Activated CD8-positive, alpha-beta T cell treated with anti-CD3 and anti-CD28 coated beads for 36 hours (primary cell): Measurements from ENCODE around the gene FNBP1L. TPM values are rescaled to one million over a fixed set of nuclear protein-coding genes. Genes with fewer than 3 reads are reported as not detected.

Experiments
- ATAC-seq: fragments of 200-7000 bp; cut with Tn5 transposase; one replicate; pipeline ENCODE4 v1.10.0; 2021; ENCODE audit warnings: mild to moderate bottlenecking, moderate library complexity
- CTCF ChIA-PET: fragments of 350-600 bp; sonication (Branson Sonifier 250); formaldehyde crosslinking; loops from one replicate; lab custom pipeline; 2021; ENCODE audit warnings: antibody characterized with exemption; lab: Charles Lee
- POLR2A ChIA-PET: fragments of 350-600 bp; sonication (Branson Sonifier 250); formaldehyde crosslinking; loops from one replicate; lab custom pipeline; 2021; ENCODE audit warnings: antibody characterized with exemption; lab: Charles Lee
- DNase-seq: peaks from one replicate; pipeline ENCODE4 v3.0.0-alpha.2; 2020
- H3K27ac Mint-ChIP-seq: one replicate; pipeline ENCODE4 v1.8.0; 2021; ENCODE audit warnings: mild to moderate bottlenecking, mixed read lengths
- H3K27me3 Mint-ChIP-seq: one replicate; pipeline ENCODE4 v1.8.0; 2021; ENCODE audit warnings: mixed read lengths
- H3K36me3 Mint-ChIP-seq: one replicate; pipeline ENCODE4 v1.8.0; 2021; ENCODE audit warnings: low read depth, mixed read lengths
- H3K4me1 Mint-ChIP-seq: one replicate; pipeline ENCODE4 v1.8.0; 2021; ENCODE audit warnings: low read depth, mixed read lengths
- H3K4me3 Mint-ChIP-seq: one replicate; pipeline ENCODE4 v1.8.0; 2021; ENCODE audit warnings: mild to moderate bottlenecking, moderate library complexity, mixed read lengths
- H3K9me3 Mint-ChIP-seq: one replicate; pipeline ENCODE4 v1.8.0; 2021; ENCODE audit warnings: mixed read lengths
- intact Hi-C: fragments of 100-400 bp; cut with micrococcal nuclease; formaldehyde crosslinking; loops from one replicate; pipeline ENCODE4 v1.10.0; 2022
- total RNA-seq, 2 experiments: library from RNA; stranded (reverse); gene quantifications; one replicate each; pipeline ENCODE4 v1.2.3, GENCODE V29; 2021
- TF ChIP-seq, protein P1 (sequence below): fragments of 200-600 bp; IDR thresholded peaks from one replicate; pipeline ENCODE4 v1.8.0; 2022; ENCODE audit warnings: antibody characterized with exemption, mild to moderate bottlenecking

Gene FNBP1L
- total RNA-seq, 2 experiments from 2014 or later, result 0.20 to 0.25 TPM

DNA sequence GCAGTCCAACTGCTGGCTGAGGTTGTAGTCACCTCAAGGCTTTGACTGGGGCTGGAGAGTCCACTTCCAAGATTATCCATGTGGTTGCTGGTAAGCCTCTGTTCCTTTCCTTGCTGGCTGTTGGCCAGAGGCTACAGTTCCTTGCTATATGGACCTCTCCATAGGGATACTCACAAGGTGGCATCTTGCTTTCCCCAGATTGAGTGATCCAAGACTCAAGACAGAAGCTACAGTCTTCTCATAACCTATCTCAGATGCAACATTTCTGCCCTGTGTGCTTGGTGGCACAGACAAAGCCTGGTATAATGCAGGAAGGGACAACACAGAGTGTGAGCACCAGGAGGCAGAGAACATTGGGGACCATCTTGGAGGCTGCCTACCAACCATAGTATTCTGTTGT, 111.8 kb downstream of the FNBP1L start:
- CTCF ChIA-PET, result interaction anchor here (1.0 kb wide), 1 partner anchor 284 kb away, joined by 3 read pairs; no protein-coding TSS in a partner anchor
- intact Hi-C loops, result no loop called here
- POLR2A ChIA-PET, result no interaction called here

GRCh38 chr1:93565496-93566206, 117.7 kb downstream of the FNBP1L start:
- Mint-ChIP-seq H3K4me3 (no peak overlapping the region), H3K9me3 (no peaks in the 10 kb centered on the region), H3K4me1 (no peaks in the 10 kb centered on the region), H3K27ac (no peak overlapping the region), H3K27me3 (no peaks in the 10 kb centered on the region), H3K36me3 (no peaks in the 10 kb centered on the region)
- TF ChIP-seq, protein P1, sequence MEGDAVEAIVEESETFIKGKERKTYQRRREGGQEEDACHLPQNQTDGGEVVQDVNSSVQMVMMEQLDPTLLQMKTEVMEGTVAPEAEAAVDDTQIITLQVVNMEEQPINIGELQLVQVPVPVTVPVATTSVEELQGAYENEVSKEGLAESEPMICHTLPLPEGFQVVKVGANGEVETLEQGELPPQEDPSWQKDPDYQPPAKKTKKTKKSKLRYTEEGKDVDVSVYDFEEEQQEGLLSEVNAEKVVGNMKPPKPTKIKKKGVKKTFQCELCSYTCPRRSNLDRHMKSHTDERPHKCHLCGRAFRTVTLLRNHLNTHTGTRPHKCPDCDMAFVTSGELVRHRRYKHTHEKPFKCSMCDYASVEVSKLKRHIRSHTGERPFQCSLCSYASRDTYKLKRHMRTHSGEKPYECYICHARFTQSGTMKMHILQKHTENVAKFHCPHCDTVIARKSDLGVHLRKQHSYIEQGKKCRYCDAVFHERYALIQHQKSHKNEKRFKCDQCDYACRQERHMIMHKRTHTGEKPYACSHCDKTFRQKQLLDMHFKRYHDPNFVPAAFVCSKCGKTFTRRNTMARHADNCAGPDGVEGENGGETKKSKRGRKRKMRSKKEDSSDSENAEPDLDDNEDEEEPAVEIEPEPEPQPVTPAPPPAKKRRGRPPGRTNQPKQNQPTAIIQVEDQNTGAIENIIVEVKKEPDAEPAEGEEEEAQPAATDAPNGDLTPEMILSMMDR, result no peak
- CTCF ChIA-PET, result interaction anchor here (0.6 to 1.3 kb wide), 2 partner anchors 13 to 261 kb away, joined by 3 read pairs; no protein-coding TSS in a partner anchor
- POLR2A ChIA-PET, result no interaction called here
- intact Hi-C loops, result no loop called here
- DNase-seq (no peak), ATAC-seq (no peak)

More for the DNA sequence above, 111.8 kb downstream of the FNBP1L start:
- H3K4me3 Mint-ChIP-seq, result no peak overlapping the region
- ATAC-seq, result no peak
- DNase-seq, result no peak
- TF ChIP-seq, protein P1, result no peak
- no peak overlapping the region for H3K27ac Mint-ChIP-seq
- H3K9me3 Mint-ChIP-seq, result no peaks in the 10 kb centered on the region
- no peaks in the 10 kb centered on the region for H3K36me3 Mint-ChIP-seq
- peaks cover 6% of the 10 kb centered on the region for H3K27me3 Mint-ChIP-seq
- H3K4me1 Mint-ChIP-seq, result peaks cover 7% of the 10 kb centered on the region

GRCh38 chr1:93566227-93566626, 118.3 kb downstream of the FNBP1L start:
- TF ChIP-seq, protein P1, result no peak
- intact Hi-C loops, result no loop called here
- Mint-ChIP-seq H3K4me3 (no peak overlapping the region), H3K27ac (no peak overlapping the region), H3K27me3 (no peaks in the 10 kb centered on the region), H3K9me3 (no peaks in the 10 kb centered on the region), H3K36me3 (no peaks in the 10 kb centered on the region), H3K4me1 (no peaks in the 10 kb centered on the region)
- ChIA-PET CTCF (interaction anchor here (1.3 kb wide), 1 partner anchor 13 kb away, joined by 3 read pairs; no protein-coding TSS in a partner anchor), POLR2A (no interaction called here)
- ATAC-seq (no peak), DNase-seq (no peak)

DNA sequence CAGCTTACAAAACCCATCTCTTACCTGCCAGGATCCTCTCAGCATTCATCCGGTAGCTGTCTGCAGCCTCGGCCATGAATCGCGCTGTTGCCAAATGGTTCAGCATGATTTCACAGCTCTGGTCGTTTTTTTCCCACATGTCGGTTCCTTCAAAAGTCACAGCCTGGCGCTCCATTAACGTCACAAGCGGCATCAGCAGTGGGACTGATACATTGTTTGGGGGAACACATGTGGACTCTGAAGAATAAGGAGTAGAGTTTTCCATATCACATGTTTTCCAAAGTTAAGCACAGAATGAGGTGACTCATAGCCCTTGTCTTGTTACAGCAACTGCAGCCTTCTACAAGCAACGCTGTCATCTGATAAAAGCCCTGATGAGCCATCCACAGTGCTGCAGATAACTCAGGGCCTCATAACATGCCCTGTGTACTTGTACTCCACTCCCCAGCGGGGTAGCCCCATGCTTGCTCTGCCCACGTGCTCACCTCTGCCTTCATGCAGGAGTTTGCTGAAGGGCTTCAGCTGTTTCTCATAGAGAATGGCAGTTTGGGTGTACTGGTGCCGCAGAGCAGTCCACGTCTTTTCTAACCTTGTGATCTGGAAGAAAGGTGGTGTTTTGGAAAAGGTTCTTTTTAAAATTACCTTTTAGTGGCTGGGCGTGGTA, 119.5 kb downstream of the FNBP1L start:
- Mint-ChIP-seq H3K9me3 (no peaks in the 10 kb centered on the region), H3K4me3 (no peak overlapping the region), H3K27me3 (no peaks in the 10 kb centered on the region), H3K27ac (no peak overlapping the region), H3K36me3 (no peaks in the 10 kb centered on the region), H3K4me1 (no peaks in the 10 kb centered on the region)
- ChIA-PET POLR2A (no interaction called here), CTCF (interaction anchor here (1.3 kb wide), 1 partner anchor 14 kb away, joined by 3 read pairs; no protein-coding TSS in a partner anchor)
- intact Hi-C loops, result no loop called here
- DNase-seq (no peak), ATAC-seq (no peak)
- TF ChIP-seq, protein P1, result no peak

DNA sequence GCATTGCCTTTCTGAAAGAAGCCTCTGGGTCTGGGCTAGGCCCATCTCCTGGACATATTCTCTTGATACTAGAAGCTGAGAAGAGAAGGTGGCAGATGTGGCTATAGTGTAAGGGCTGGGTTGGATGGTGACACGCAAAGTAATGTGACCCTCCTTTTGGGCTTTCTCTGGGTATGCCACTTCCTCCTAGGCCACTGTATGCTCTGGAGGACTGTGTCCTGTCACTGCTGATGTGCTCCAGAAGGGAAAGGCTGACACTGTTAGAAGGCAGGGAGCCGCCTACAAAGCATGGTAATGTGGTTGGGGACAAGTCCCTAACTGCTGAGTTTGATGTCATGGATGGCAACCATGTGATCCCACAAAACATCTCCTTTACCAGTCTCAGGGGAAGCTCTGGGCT, 121.6 kb downstream of the FNBP1L start:
- ChIA-PET POLR2A (interaction anchor here (0.8 kb wide), 1 partner anchor 15 kb away, joined by 3 read pairs; no protein-coding TSS in a partner anchor), CTCF (no interaction called here)
- no peaks in the 10 kb centered on the region for H3K4me1 Mint-ChIP-seq
- no peaks in the 10 kb centered on the region for H3K27me3 Mint-ChIP-seq
- DNase-seq (no peak), ATAC-seq (no peak)
- H3K27ac Mint-ChIP-seq, result no peak overlapping the region
- H3K36me3 Mint-ChIP-seq, result no peaks in the 10 kb centered on the region
- TF ChIP-seq, protein P1, result no peak
- H3K9me3 Mint-ChIP-seq, result no peaks in the 10 kb centered on the region
- intact Hi-C loops, result no loop called here
- H3K4me3 Mint-ChIP-seq, result no peak overlapping the region
